ENCODE measurements around the gene MAPK6.

MAPK6 gene

DNA sequence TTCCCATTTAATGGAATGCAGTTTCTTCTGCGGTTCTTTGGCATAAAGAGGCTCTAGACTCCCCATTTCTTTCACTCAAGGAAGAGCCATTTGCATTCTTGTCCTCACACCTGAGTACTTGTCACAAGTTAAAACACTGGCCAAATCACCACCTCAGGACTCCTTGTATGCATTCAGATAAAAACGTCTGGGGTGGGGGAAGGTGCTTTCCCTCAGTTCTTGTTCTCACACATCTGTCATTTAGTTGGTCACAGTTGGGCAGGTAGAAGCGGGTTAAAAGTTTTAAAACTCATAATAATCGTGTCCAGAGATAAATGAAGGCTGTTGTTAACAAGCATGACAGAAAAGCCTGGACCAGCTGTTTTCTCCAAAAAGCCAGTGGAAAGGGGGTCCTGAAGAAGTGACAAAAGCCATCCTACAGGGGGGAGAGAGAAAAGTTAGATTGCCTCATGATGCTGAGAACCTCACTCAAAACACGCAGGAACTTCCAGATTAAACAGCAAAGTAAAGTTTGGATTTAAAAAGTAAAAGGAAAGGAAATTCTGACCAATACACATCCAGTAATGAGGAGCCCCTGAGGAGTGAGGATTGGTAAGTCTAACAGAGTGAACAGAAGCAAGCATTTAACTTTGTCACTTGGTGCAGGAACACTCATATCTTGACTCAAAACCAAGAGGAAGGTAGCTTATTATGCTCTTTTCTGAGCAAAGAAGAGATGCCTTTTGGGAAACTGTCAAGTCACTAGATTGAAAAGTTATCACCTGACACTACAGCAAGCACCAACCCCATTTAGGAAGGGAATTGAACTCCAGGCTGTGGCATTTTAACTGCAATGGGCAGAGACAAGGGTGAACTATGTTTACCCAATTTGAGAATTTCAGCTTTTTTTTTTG, 90.8 kb downstream of the MAPK6 start:
- no peak for DNase-seq (ENCODE audit: low spot score in 2 of 2)
- Mint-ChIP-seq H3K4me3 (no peak overlapping the region), H3K27me3 (peaks cover 31% of the 10 kb centered on the region), H3K36me3 (ENCODE audit: insufficient read depth) (peaks cover 2% of the 10 kb centered on the region), H3K9me3 (no peaks in the 10 kb centered on the region), H3K4me1 (no peaks in the 10 kb centered on the region), H3K27ac (ENCODE audit: low read depth) (no peak overlapping the region)
- no peak for ATAC-seq (replicated peaks; ENCODE audit: extremely low read depth, poor library complexity, severe bottlenecking)

DNA sequence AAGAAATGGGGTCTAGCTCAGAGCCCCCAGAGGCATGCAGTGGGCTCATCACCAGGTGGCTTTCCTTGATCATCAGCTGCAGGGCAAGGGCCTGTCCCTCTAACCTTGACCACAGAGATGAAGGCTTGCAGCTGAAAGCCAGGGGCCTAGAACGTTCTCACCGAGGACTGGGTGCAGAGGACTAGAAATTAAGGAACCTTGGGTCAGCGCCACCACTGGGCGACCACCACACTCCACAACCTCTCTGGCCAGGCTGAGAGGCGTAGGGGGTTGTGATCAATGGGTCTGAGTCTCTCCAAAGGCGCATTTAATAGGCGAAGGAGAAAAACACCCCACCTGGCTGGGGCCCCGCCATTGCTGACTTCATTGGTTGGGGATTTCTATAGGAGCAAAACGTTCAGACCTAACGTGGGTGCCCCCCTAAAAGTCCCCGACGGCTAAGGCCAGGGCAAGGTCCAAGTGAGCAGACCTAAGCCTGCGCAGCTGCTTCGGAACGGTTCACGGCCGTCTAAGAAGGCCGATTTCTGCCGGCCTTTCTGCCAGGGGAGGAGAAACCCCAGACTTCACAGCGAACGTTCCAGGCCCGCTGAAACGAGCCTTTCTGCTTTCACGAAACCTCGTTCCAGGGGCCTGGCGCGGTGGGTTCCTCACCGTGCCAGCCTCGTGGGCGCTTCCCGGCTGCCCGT, 92.6 kb downstream of the MAPK6 start:
- Mint-ChIP-seq H3K4me1 (no peaks in the 10 kb centered on the region), H3K36me3 (ENCODE audit: insufficient read depth) (peaks cover 2% of the 10 kb centered on the region), H3K27ac (ENCODE audit: low read depth) (no peak overlapping the region), H3K4me3 (peak overlapping the region; percentile 50), H3K27me3 (peaks cover 27% of the 10 kb centered on the region), H3K9me3 (no peaks in the 10 kb centered on the region)
- no peak for DNase-seq (ENCODE audit: low spot score in 2 of 2)
- ATAC-seq (replicated peaks; ENCODE audit: extremely low read depth, poor library complexity, severe bottlenecking): no peak

DNA sequence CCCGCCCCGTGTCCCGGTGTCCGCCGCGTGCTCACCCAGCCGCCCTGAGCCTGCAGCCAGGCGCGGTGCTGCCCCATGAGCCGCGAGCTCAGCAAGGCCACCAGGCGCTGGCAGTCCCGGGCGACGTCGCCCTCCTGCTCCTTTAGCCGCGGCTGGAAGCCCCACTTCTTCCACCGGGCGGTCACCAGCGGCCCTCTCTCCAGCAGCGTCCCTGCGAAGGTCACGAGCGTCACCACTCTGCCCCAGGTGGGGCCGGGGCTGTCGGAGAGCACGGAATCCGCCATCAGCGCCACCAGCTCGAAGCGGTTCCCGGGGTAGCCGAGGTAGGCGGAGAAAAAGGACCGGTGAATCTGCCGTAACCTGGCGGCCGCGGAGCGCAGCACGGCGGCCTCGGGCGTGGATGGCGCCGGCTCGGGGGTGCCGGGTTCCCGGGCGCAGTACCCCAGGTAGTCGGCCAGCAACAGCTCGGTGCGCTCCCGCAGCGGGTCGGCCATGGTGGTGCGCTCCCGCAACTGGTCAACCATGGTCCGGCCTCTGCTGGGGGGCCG, 93.3 kb downstream of the MAPK6 start:
- peak overlapping the region; percentile 50 for H3K4me3 Mint-ChIP-seq
- no peak overlapping the region for H3K27ac Mint-ChIP-seq (ENCODE audit: low read depth)
- ATAC-seq (replicated peaks; ENCODE audit: extremely low read depth, poor library complexity, severe bottlenecking): peak; percentile 80
- peaks cover 2% of the 10 kb centered on the region for H3K36me3 Mint-ChIP-seq (ENCODE audit: insufficient read depth)
- H3K4me1 Mint-ChIP-seq: no peaks in the 10 kb centered on the region
- no peaks in the 10 kb centered on the region for H3K9me3 Mint-ChIP-seq
- H3K27me3 Mint-ChIP-seq: peaks cover 22% of the 10 kb centered on the region
- no peak for DNase-seq (ENCODE audit: low spot score in 2 of 2)

DNA sequence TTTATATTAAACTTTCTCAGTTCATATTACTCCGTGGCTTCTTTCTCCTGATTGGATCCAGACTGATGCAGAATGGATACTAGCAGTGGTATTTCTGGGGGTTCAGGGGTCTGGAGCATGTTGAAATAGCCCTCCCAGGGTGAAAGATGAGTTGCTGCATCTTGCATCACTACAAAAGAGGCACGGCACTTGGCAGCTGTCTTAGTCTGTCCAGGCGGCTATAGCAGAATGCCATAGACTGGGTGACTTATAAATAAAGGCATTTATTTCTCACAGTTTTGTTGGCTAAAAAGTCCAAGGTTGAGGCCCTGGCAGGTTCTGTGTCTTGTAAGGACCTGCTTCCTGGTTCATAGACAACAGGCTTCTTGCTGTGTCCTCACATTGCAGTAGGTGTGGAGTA, 94.2 kb downstream of the MAPK6 start:
- no peaks in the 10 kb centered on the region for H3K9me3 Mint-ChIP-seq
- DNase-seq (ENCODE audit: low spot score in 2 of 2) (no peak), ATAC-seq (replicated peaks; ENCODE audit: extremely low read depth, poor library complexity, severe bottlenecking) (no peak)
- peak overlapping the region; percentile 9 for H3K4me3 Mint-ChIP-seq
- H3K36me3 Mint-ChIP-seq (ENCODE audit: insufficient read depth): peaks cover 2% of the 10 kb centered on the region
- H3K4me1 Mint-ChIP-seq: no peaks in the 10 kb centered on the region
- no peak overlapping the region for H3K27ac Mint-ChIP-seq (ENCODE audit: low read depth)
- peaks cover 22% of the 10 kb centered on the region for H3K27me3 Mint-ChIP-seq

DNA sequence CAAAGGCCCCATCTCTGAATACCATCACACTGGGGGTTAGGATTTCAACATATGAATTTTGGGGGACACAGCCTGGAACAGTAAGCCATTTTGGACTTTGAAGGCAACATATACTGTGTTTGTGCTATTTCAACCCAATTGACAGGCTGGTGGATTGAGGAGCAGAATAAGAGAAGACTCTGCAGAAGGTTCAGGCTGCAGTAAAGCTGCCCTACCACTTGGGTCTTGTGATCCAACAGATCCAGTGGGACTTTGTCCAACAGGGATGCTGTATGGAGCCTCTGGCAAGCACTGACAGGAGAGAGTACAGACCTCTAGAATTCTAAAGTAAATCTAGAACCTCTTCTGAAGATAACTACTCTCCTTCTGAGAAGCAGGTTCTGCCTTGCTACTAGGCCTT, 94.7 kb downstream of the MAPK6 start:
- H3K27ac Mint-ChIP-seq (ENCODE audit: low read depth): no peak overlapping the region
- no peak for DNase-seq (ENCODE audit: low spot score in 2 of 2)
- H3K9me3 Mint-ChIP-seq: no peaks in the 10 kb centered on the region
- no peak for ATAC-seq (replicated peaks; ENCODE audit: extremely low read depth, poor library complexity, severe bottlenecking)
- H3K27me3 Mint-ChIP-seq: peaks cover 17% of the 10 kb centered on the region
- H3K4me1 Mint-ChIP-seq: no peaks in the 10 kb centered on the region
- peaks cover 2% of the 10 kb centered on the region for H3K36me3 Mint-ChIP-seq (ENCODE audit: insufficient read depth)
- H3K4me3 Mint-ChIP-seq: peak overlapping the region; percentile 9

DNA sequence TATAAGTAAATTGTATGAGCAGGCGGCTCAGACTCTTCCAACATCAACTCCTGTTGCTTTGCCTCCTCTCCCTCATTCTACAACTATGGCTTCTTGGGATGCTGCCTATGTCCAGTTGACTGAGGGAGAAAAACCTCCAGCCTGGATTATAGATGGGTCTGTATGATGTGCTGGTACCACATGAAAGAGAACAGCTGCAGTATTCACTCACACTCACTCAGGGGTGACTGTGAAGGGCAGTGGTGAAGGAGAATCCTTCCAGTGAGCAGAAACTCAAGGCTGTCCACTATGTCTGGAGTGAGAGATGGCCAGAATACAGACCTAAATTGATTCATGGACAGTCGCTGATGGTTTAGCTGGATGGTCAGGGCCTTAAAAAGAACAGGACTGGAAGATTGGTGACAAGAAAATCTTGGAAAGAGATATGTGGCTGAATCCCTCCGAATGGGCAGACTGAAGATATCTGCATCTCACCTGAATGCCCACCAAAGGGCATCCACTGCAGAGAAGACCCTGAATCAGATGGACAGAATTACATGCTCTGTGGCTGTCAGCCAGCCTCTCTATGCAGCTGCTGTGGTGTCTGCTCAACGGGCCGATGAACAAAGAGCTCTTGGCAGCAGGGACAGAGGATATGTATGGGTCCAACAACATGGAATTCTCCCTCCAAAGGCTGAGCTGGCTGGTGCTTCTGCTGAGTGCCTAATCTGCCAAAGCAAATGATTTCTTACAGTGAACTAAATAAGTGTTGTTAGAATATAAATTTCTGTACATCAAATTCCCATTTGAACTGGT, 95.4 kb downstream of the MAPK6 start:
- H3K36me3 Mint-ChIP-seq (ENCODE audit: insufficient read depth): peaks cover 2% of the 10 kb centered on the region

DNA sequence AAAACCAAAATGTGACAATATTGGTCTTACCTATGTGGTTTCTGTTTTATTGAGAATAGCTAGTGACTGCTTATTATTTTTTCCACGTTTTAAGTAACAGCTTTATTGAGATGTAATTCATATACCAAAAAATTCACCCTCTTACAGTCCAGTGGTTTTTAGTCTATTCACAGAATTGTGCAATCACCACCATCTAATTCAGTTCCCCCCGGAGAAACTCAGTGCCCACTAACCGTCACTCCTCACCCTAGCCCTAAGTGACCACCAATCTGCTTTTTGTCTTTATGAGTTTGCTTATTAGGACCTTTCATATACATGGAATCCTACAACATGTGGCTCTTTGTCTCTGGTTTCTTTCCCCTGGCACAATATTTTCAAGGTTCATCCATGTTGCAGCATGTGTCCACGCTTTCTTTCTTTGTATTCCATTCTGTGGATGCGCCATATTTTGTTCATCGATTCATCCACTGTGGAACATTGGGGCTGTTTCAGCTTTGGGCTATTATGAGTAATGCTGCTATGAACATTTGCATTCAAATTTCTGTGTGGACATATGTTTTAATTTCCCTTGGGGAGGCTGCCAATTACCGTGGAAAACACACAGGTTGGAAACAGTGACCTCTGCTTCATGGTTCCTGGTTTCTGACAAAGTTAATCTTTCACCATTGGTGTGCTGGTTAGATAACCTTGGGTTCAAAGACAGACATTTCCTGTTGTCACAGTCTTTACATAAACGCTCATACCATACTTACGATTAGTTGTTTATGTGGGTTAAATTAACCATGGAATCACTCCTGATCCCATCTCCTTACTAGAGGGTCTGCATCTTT, 96.8 kb downstream of the MAPK6 start:
- DNase-seq (ENCODE audit: low spot score in 2 of 2) (no peak), ATAC-seq (replicated peaks; ENCODE audit: extremely low read depth, poor library complexity, severe bottlenecking) (no peak)
- Mint-ChIP-seq H3K9me3 (no peaks in the 10 kb centered on the region), H3K36me3 (ENCODE audit: insufficient read depth) (peaks cover 6% of the 10 kb centered on the region), H3K27me3 (no peaks in the 10 kb centered on the region), H3K4me1 (no peaks in the 10 kb centered on the region), H3K27ac (ENCODE audit: low read depth) (no peak overlapping the region), H3K4me3 (no peak overlapping the region)

More for the DNA sequence above, 95.4 kb downstream of the MAPK6 start:
- no peaks in the 10 kb centered on the region for H3K4me1 Mint-ChIP-seq
- peaks cover 9% of the 10 kb centered on the region for H3K27me3 Mint-ChIP-seq
- ATAC-seq (replicated peaks; ENCODE audit: extremely low read depth, poor library complexity, severe bottlenecking): no peak
- H3K9me3 Mint-ChIP-seq: no peaks in the 10 kb centered on the region
- DNase-seq (ENCODE audit: low spot score in 2 of 2): no peak
- H3K27ac Mint-ChIP-seq (ENCODE audit: low read depth): no peak overlapping the region
- no peak overlapping the region for H3K4me3 Mint-ChIP-seq
